Loucy (cell line): ENCODE data around the gene GTF2A1.

ENCODE experiments used
- H2AFZ ChIP-seq: fragments of 200-600 bp; sonication (generic); 2 replicates; pipeline ENCODE4 v1.6.0; 2016; ENCODE audit warnings: antibody characterized with exemption, mild to moderate bottlenecking, low read length, moderate library complexity
- H3F3A ChIP-seq: fragments of 200-600 bp; 2 replicates; pipeline ENCODE4 v1.6.0; 2016; ENCODE audit warnings: antibody characterized with exemption, low read depth, mild to moderate bottlenecking
- H3K27me3 ChIP-seq: fragments of 200-600 bp; sonication (generic); 2 replicates; pipeline ENCODE4 v1.6.1; 2014; ENCODE audit warnings: low read length, mild to moderate bottlenecking; ENCODE audit not compliant: insufficient read depth, poor library complexity, severe bottlenecking
- H3K36me3 ChIP-seq: fragments of 200-600 bp; sonication (generic); 2 replicates; pipeline ENCODE4 v1.6.1; 2016; ENCODE audit warnings: low read length; ENCODE audit not compliant: insufficient read depth
- H3K4me1 ChIP-seq: fragments of 200-600 bp; sonication (generic); 2 replicates; pipeline ENCODE4 v1.5.1; 2014; ENCODE audit warnings: low read length, mild to moderate bottlenecking; ENCODE audit not compliant: insufficient read depth, poor library complexity, severe bottlenecking
- H3K4me2 ChIP-seq: fragments of 200-600 bp; sonication (generic); 2 replicates; pipeline ENCODE4 v1.6.0; 2014; ENCODE audit warnings: antibody characterized with exemption, low read length, low read depth, mild to moderate bottlenecking; ENCODE audit not compliant: poor library complexity, severe bottlenecking
- H3K4me3 ChIP-seq: fragments of 200-600 bp; sonication (generic); 2 replicates; pipeline ENCODE4 v1.5.1; 2014; ENCODE audit warnings: low read length, mild to moderate bottlenecking, mixed read lengths; ENCODE audit not compliant: poor library complexity, severe bottlenecking
- H3K79me2 ChIP-seq: fragments of 200-600 bp; sonication (generic); 2 replicates; pipeline ENCODE4 v1.6.1; 2014; ENCODE audit warnings: low read length; ENCODE audit not compliant: insufficient read depth
- H3K9ac ChIP-seq: fragments of 200-600 bp; sonication (generic); 2 replicates; pipeline ENCODE4 v1.6.0; 2014; ENCODE audit warnings: mild to moderate bottlenecking, low read depth, low read length, moderate library complexity; ENCODE audit not compliant: poor library complexity, severe bottlenecking
- H3K9me2 ChIP-seq: fragments of 200-600 bp; sonication (generic); replicated peaks from 2 replicates; pipeline ENCODE4 v1.6.1; 2016; ENCODE audit warnings: low read depth, low read length, mixed read lengths
- H3K9me3 ChIP-seq: fragments of 200-600 bp; sonication (generic); 2 replicates; pipeline ENCODE4 v1.6.1; 2014; ENCODE audit warnings: mild to moderate bottlenecking, antibody characterized with exemption, low read length, low read depth; ENCODE audit not compliant: insufficient read depth
- H4K20me1 ChIP-seq: fragments of 200-600 bp; sonication (generic); 2 replicates; pipeline ENCODE4 v1.6.0; 2014; ENCODE audit warnings: antibody characterized with exemption, low read length, mild to moderate bottlenecking; ENCODE audit not compliant: insufficient read depth, poor library complexity, severe bottlenecking
- EZH2phosphoT487 ChIP-seq: fragments of 200-600 bp; IDR thresholded peaks from 2 replicates; pipeline ENCODE4 v1.6.1; 2018; ENCODE audit warnings: antibody characterized with exemption, mild to moderate bottlenecking, moderate library complexity, borderline replicate concordance
- TF ChIP-seq, protein P1 (sequence below): fragments of 200-600 bp; sonication (generic); conservative IDR thresholded peaks from 2 replicates; pipeline ENCODE4 v1.5.1; 2014; ENCODE audit warnings: mild to moderate bottlenecking, antibody characterized with exemption, low read length

The GTF2A1 gene

DNA sequence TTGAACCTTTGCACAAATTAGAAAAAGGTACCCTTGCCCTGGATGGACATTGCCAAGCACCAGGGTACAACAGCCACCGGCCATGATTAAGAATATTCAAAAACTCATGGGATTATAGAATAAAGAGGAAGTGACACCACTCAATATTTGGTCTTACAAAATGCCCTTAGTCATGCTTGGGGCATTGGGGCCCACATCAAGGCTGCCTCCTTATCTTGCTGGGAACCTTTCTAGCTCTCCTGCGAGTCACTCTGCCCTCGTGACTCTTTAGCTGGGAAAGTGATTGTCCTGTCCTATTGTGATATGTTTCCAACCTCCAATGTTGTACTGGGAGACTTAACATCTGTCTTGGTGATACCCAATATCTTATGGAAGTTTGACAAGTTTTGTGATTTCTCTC, 57.8 kb downstream of the GTF2A1 start:
- Histone ChIP-seq H3K4me2 (no peak overlapping the region), H3K9me3 (no peaks in the 10 kb centered on the region), H3K36me3 (no peaks in the 10 kb centered on the region), H3K27me3 (no peaks in the 10 kb centered on the region), H2AFZ (no peak overlapping the region), H3K4me3 (no peak overlapping the region), H3K9ac (no peak overlapping the region), H4K20me1 (no peaks in the 10 kb centered on the region), H3F3A (no peaks in the 10 kb centered on the region), H3K4me1 (no peaks in the 10 kb centered on the region), H3K79me2 (no peaks in the 10 kb centered on the region), H3K9me2 (no peaks in the 10 kb centered on the region)
- no peak for TF ChIP-seq EZH2phosphoT487
- TF ChIP-seq, protein P1, sequence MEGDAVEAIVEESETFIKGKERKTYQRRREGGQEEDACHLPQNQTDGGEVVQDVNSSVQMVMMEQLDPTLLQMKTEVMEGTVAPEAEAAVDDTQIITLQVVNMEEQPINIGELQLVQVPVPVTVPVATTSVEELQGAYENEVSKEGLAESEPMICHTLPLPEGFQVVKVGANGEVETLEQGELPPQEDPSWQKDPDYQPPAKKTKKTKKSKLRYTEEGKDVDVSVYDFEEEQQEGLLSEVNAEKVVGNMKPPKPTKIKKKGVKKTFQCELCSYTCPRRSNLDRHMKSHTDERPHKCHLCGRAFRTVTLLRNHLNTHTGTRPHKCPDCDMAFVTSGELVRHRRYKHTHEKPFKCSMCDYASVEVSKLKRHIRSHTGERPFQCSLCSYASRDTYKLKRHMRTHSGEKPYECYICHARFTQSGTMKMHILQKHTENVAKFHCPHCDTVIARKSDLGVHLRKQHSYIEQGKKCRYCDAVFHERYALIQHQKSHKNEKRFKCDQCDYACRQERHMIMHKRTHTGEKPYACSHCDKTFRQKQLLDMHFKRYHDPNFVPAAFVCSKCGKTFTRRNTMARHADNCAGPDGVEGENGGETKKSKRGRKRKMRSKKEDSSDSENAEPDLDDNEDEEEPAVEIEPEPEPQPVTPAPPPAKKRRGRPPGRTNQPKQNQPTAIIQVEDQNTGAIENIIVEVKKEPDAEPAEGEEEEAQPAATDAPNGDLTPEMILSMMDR = no peak

DNA sequence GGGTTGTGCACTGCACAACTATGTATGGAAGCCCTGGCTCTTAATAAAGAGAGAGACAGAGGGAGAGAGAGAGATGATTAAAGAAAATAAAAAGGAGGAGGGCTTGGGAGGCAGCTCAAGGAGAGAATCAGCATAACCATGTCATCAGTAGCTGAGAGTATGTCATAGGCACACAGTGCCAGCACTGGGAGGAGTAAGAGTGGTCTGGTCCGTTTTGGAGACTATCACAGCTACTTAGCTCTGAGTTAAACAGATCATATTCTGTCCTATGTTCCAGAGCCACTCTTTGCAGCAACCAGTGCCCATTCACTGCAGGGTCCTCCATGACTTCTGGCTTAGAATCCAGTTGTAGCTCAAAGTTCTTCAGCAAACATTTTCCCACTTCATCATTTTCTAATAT, 59.0 kb downstream of the GTF2A1 start:
- Histone ChIP-seq H2AFZ (no peak overlapping the region), H3K9ac (no peak overlapping the region), H3K9me3 (no peaks in the 10 kb centered on the region), H3F3A (no peaks in the 10 kb centered on the region), H3K9me2 (no peaks in the 10 kb centered on the region), H3K4me2 (no peak overlapping the region), H3K4me3 (no peak overlapping the region), H3K4me1 (no peaks in the 10 kb centered on the region), H4K20me1 (no peaks in the 10 kb centered on the region), H3K36me3 (no peaks in the 10 kb centered on the region), H3K79me2 (no peaks in the 10 kb centered on the region), H3K27me3 (no peaks in the 10 kb centered on the region)
- no peak for TF ChIP-seq EZH2phosphoT487
- TF ChIP-seq, protein P1 = no peak

DNA sequence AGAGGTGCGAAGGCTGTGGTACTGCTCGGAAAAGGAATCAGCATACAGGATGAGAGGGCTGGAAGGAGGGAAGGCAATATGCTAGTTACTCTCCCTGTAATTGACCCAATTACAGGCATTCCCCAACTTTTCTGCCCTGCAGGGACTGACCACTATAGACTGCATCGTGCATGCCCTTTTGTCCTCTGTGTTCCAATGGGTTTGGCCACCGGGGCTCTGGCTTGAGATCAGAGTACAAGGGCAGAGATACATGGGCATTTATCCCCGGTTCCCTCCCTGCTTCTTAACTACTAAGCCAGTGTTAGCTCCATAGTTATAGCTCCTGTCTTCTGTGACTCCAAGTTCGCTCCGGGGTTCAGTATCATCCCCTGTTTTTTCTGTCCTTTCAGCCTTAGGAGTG, 59.7 kb downstream of the GTF2A1 start:
- Histone ChIP-seq H3K9me2 (no peaks in the 10 kb centered on the region), H3K4me2 (no peak overlapping the region), H3K79me2 (no peaks in the 10 kb centered on the region), H3F3A (no peaks in the 10 kb centered on the region), H3K4me1 (no peaks in the 10 kb centered on the region), H4K20me1 (no peaks in the 10 kb centered on the region), H3K9me3 (no peaks in the 10 kb centered on the region), H3K9ac (no peak overlapping the region), H3K4me3 (no peak overlapping the region), H2AFZ (no peak overlapping the region), H3K36me3 (no peaks in the 10 kb centered on the region), H3K27me3 (no peaks in the 10 kb centered on the region)
- no peak for TF ChIP-seq EZH2phosphoT487
- TF ChIP-seq, protein P1 = no peak
